C4-2B (cell line): ENCODE results near the gene NDUFA12.
"Not testable (repeated sequence)": the region's sequence is repeated elsewhere in the genome, so short reads cannot be mapped to it uniquely, and the experiment has no call there.

Experiments
- CTCF ChIP-seq: fragments of 450-650 bp; conservative IDR thresholded peaks from 2 replicates; pipeline ENCODE4 v1.5.1; 2017; ENCODE audit warnings: mild to moderate bottlenecking
- ZFX ChIP-seq: fragments of 450-650 bp; IDR thresholded peaks from 2 replicates; pipeline ENCODE4 v1.6.1; 2017

- not testable (repeated sequence) for TF ChIP-seq CTCF, ZFX
These were observed 18.4 kb downstream of the NDUFA12 start for GRCh38 chr12:94985099-94985498.
